ENCODE results near the gene SSB.
A peak's percentile ranks its signal among the peaks of the same experiment; 100 is the strongest.

SSB gene

DNA sequence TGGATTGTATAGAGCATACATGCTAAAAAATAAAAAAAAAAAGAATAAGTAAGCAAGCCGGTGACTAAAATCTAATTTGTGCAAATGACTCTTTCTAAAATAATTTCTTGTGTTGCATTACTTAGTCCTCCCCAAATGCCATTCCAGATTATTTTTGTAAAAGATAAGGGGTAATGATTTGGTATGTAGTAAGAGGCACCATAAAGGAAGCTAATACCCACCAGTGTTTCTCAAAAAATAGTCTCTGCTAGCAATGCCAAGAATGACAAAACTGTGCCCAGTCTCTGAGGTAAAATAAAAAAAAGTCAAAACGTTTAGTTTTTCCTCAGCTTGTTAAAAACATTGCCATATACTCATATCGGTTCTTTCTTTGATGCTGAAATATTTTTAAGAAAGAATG, 23.4 kb downstream of the SSB start:
- no peak for DNase-seq (ENCODE audit: low read depth)
- TF ChIP-seq, protein P1, sequence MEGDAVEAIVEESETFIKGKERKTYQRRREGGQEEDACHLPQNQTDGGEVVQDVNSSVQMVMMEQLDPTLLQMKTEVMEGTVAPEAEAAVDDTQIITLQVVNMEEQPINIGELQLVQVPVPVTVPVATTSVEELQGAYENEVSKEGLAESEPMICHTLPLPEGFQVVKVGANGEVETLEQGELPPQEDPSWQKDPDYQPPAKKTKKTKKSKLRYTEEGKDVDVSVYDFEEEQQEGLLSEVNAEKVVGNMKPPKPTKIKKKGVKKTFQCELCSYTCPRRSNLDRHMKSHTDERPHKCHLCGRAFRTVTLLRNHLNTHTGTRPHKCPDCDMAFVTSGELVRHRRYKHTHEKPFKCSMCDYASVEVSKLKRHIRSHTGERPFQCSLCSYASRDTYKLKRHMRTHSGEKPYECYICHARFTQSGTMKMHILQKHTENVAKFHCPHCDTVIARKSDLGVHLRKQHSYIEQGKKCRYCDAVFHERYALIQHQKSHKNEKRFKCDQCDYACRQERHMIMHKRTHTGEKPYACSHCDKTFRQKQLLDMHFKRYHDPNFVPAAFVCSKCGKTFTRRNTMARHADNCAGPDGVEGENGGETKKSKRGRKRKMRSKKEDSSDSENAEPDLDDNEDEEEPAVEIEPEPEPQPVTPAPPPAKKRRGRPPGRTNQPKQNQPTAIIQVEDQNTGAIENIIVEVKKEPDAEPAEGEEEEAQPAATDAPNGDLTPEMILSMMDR (conservative IDR thresholded peaks at IDR 0.05; ENCODE audit: control insufficient read depth, insufficient read depth, low read depth, low read length), result no peak
- no peak overlapping the region for H3K4me3 ChIP-seq (ENCODE audit: control insufficient read depth, low read depth, low read length)

DNA sequence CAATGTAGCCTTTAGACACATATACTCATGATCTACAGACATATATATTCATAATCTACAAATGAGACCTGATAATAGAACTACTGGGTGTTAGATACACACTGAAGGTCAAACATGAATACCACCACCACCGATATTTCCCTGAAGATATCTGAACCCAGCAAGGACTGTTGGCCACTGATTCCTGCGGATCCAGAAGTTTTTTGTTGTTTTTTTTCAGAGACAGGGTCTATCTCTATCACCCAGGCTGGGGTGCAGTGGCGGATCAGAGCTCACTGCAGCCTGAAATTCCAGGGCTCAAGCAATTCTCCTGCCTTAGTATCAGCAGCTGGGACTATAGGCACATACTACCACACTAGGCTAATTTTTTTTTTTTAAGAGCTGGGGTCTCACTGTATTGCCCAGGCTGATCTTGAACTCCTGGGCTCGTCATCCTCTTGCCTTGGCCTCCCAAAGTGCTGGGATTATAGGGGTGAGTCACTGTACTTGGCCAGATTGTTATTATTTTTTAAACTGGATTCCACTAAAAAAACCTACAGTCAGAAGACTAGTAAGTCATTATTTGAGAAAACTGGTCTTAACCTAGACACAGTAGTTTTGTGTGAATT, 24.2 kb downstream of the SSB start:
- TF ChIP-seq, protein P1 (conservative IDR thresholded peaks at IDR 0.05; ENCODE audit: control insufficient read depth, insufficient read depth, low read depth, low read length), result no peak
- peak; percentile 39 for DNase-seq (ENCODE audit: low read depth)
- no peak overlapping the region for H3K4me3 ChIP-seq (ENCODE audit: control insufficient read depth, low read depth, low read length)

DNA sequence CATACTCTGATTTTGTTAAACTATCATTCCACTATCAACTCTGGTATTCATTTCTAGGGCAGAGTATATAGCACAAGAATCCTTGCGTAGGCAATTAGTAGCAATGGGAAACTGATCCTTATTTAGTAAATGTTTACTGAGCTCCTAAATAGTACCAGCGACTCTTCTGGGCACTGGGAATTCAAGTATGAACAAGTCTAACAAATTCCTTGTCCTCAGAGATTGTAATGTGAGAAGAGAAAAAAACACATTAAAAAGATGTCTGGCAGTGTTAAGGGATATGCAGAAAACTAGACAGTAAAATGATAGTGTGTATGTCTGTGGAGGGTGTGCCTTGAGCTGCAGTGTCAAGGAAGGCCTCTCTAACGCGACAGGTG, 25.3 kb downstream of the SSB start:
- TF ChIP-seq, protein P1 (conservative IDR thresholded peaks at IDR 0.05; ENCODE audit: control insufficient read depth, insufficient read depth, low read depth, low read length), result no peak
- DNase-seq (ENCODE audit: low read depth), result no peak
- H3K4me3 ChIP-seq (ENCODE audit: control insufficient read depth, low read depth, low read length), result peak overlapping the region; percentile 69

DNA sequence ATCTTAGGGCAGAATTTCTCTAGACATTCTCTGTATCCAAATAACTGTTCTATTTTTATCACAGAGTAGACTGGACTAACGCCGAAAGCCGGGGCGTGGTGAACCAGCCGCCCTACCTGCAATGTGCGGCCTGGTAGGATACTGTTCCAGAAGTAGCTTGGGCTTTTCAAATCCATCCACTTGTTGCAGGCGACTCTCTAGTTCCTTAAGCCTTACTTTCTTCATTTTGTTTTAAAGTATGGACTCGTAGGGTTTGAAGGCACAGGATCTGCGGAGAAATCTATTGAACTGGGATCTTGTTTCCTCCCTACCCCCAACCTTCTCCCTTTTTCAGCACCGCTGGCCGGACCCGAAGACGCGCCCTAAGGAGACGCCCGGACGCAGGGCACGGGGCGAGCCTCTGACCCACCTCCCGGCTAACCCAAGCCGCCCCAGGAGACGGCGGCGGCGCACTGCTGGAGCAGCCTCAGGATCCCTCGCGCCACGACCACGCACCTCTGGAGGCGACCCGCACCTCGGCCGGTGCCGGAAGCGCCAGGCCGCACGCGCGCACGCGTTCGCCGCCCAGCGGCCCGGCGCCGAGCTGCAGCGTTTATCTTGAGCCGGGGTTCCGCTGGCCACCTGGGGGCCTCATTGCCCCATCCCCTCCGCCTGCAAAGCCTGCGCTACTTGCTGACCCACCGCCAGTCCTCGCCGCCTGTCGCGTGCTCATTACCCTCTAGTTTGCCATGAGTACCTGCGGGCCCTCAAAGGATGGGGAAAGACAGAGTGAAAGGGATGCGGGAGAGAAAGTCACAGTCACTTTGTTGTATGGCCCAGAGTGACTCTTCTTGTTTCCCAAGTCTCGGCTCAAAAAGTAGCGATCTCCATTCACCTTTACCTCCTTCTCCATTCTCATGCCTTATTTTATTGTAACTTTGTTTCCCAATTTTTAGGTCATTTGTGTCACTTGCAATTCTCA, 26.0 kb downstream of the SSB start, which contains the start of gene METTL5:
TSS of gene METTL5 (minus strand) at position 533 of the 961 bp plus-strand sequence. CDS start at position 225, 308 bp downstream.
- H3K4me3 ChIP-seq (ENCODE audit: control insufficient read depth, low read depth, low read length), result peak within 1 kb of the TSS; percentile 69
- TF ChIP-seq, protein P1 (conservative IDR thresholded peaks at IDR 0.05; ENCODE audit: control insufficient read depth, insufficient read depth, low read depth, low read length), result peak; percentile 51
- DNase-seq (ENCODE audit: low read depth), result peak; percentile 71

DNA sequence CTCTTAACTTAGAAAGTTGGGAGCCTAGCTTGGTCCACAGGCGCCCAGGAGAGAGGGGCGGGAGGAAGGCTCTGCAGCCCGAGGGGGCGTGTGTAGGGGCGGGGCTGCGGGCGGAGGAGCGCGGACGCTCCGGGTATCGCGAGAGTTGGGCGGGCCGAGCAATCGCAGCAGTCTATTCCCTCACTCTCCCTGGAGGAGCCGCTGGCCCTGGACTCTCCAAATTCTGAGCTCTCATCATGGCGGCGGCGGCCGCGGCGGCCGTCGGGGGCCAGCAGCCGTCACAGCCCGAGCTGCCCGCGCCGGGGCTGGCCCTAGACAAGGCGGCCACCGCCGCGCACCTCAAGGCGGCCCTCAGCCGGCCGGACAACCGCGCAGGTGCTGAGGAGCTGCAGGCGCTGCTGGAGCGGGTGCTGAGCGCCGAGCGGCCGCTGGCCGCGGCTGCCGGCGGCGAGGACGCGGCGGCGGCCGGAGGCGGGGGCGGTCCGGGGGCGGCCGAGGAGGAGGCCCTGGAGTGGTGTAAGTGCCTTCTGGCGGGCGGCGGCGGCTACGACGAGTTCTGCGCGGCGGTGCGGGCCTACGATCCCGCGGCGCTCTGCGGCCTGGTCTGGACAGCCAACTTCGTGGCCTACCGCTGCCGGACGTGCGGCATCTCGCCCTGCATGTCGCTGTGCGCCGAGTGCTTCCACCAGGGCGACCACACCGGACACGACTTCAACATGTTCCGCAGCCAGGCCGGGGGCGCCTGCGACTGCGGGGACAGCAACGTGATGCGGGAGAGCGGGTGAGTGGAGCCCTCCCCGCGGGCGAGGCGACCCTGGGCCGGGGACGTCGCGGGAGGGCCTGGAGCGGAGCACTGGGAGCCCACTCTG, 28.8 kb downstream of the SSB start, which contains the start of gene UBR3:
TSS of gene UBR3 (plus strand) at position 183 of the 869 bp plus-strand sequence. CDS start at position 237, 54 bp downstream.
- peak within 1 kb of the TSS; percentile 69 for H3K4me3 ChIP-seq (ENCODE audit: control insufficient read depth, low read depth, low read length)
- peak; percentile 89 for DNase-seq (ENCODE audit: low read depth)
- TF ChIP-seq, protein P1 (conservative IDR thresholded peaks at IDR 0.05; ENCODE audit: control insufficient read depth, insufficient read depth, low read depth, low read length), result no peak
